K562 (cell line): ENCODE data around the gene KCNJ10. TPM values are rescaled to one million over a fixed set of nuclear protein-coding genes. Genes with fewer than 3 reads are reported as not detected.

Source experiments
- AFF1 ChIP-seq, 2 experiments: fragments of 450-650 bp; IDR thresholded peaks; 2 replicates each; pipeline ENCODE4 v1.6.1; 2018; ENCODE audit warnings: mild to moderate bottlenecking in 2 of 2, low read depth in 1 of 2; ENCODE audit not compliant: partially characterized antibody in 2 of 2
- BHLHE40 ChIP-seq: IDR thresholded peaks from 2 replicates; pipeline ENCODE4 v1.6.1; 2011; ENCODE audit warnings: low read length, improper control_type of control experiment
- DNMT1 ChIP-seq: fragments of 450-650 bp; IDR thresholded peaks from 2 replicates; pipeline ENCODE4 v1.6.1; 2016; ENCODE audit warnings: antibody characterized with exemption, mild to moderate bottlenecking
- FOXJ3 ChIP-seq: sonication (generic); formaldehyde crosslinking; IDR thresholded peaks from 2 replicates; pipeline ENCODE4 v1.4.0; 2020; ENCODE audit warnings: mild to moderate bottlenecking, missing genetic modification reagents
- HNRNPUL1 ChIP-seq: fragments of 200-400 bp; formaldehyde crosslinking; IDR thresholded peaks from 2 replicates; pipeline ENCODE4 v1.6.1; 2017; ENCODE audit warnings: low read length
- RBM34 ChIP-seq: fragments of 200-400 bp; formaldehyde crosslinking; IDR thresholded peaks from 2 replicates; pipeline ENCODE4 v1.6.1; 2018; ENCODE audit warnings: low read length, borderline replicate concordance; ENCODE audit not compliant: insufficient read depth
- RFX1 ChIP-seq: fragments of 450-650 bp; IDR thresholded peaks from 2 replicates; pipeline ENCODE4 v1.6.1; 2016; ENCODE audit warnings: mild to moderate bottlenecking, moderate library complexity
- RHOXF2B ChIP-seq: fragments of 250-450 bp; sonication (Bioruptor Pico); conservative IDR thresholded peaks from 2 replicates; pipeline ENCODE4 v1.5.1; 2021
- SRSF1 ChIP-seq: fragments of 200-400 bp; formaldehyde crosslinking; IDR thresholded peaks from 2 replicates; pipeline ENCODE4 v1.6.1; 2017; ENCODE audit warnings: mild to moderate bottlenecking, low read depth, low read length, moderate library complexity
- TGIF2 ChIP-seq: sonication (generic); formaldehyde crosslinking; IDR thresholded peaks from 2 replicates; pipeline ENCODE4 v1.8.1; 2022; ENCODE audit warnings: mild to moderate bottlenecking, missing genetic modification reagents, moderate library complexity
- ZBTB17 ChIP-seq: fragments of 450-650 bp; formaldehyde crosslinking; IDR thresholded peaks from 2 replicates; pipeline ENCODE4 v1.4.0; 2020; ENCODE audit warnings: mild to moderate bottlenecking
- ZEB2 ChIP-seq: fragments of 450-650 bp; IDR thresholded peaks from 2 replicates; pipeline ENCODE4 v1.6.1; 2016
- ZFP91 ChIP-seq: sonication (generic); formaldehyde crosslinking; IDR thresholded peaks from 2 replicates; pipeline ENCODE4 v1.8.0; 2022; ENCODE audit warnings: mild to moderate bottlenecking, missing genetic modification reagents
- ZNF121 ChIP-seq: sonication (generic); formaldehyde crosslinking; conservative IDR thresholded peaks from 2 replicates; pipeline ENCODE4 v1.8.0; 2022; ENCODE audit warnings: missing genetic modification reagents
- ZNF124 ChIP-seq: sonication (generic); formaldehyde crosslinking; IDR thresholded peaks from 2 replicates; pipeline ENCODE4 v1.8.1; 2022; ENCODE audit warnings: missing genetic modification reagents
- ZNF398 ChIP-seq: fragments of 250-450 bp; sonication (Bioruptor Pico); IDR thresholded peaks from 2 replicates; pipeline ENCODE4 v1.8.0; 2021; ENCODE audit warnings: moderate library complexity, mild to moderate bottlenecking, inconsistent platforms
- ZNF518B ChIP-seq: fragments of 250-450 bp; sonication (Bioruptor Pico); IDR thresholded peaks from 2 replicates; pipeline ENCODE4 v1.5.0; 2021; ENCODE audit warnings: mild to moderate bottlenecking, moderate library complexity
- polyA plus RNA-seq, 8 experiments: library from polyadenylated mRNA; depleted of rRNA in 4 of 8; stranded (reverse) in 5 of 8; unstranded in 3 of 8; fragments of >200 nt; fragmentation: Nextera tagmentation in 2 of 8; fragmentation: Illumina TruSeq in 1 of 8; extraction: Ambion mirVana in 2 of 8; extraction: Trizol in 1 of 8; gene quantifications; 2 replicates each; pipeline versions ENCODE4 v1.2.1 to v1.2.3, GENCODE V29; 2011 to 2014; ENCODE audit warnings: inconsistent platforms in 1 of 8, missing spikeins in 1 of 8
- total RNA-seq, 7 experiments: library from RNA; depleted of rRNA in 6 of 7; stranded (reverse); fragments of >200 nt in 6 of 7; fragmentation: Illumina TruSeq in 2 of 7; extraction: Trizol in 2 of 7; gene quantifications; 2 replicates each; pipeline versions ENCODE4 v1.2.1 to v1.2.3, GENCODE V29; 2011 to 2021; ENCODE audit warnings: low replicate concordance in 1 of 7

The KCNJ10 gene
- total and polyA plus RNA-seq, 9 of the 15 experiments (the other 6 are each of a cell fraction or from before 2014, with no cell fraction given), result 0.06 to 0.11 TPM; not detected in 7

GRCh38 chr1:160031365-160032164, 38.4 kb downstream of the KCNJ10 start, which contains the start of gene PIGM (continued):
- TF ChIP-seq FOXJ3 (CRISPR knock-in tag) (no peak), RBM34 (no peak), ZFP91 (no peak), DNMT1 (no peak), ZNF124 (CRISPR knock-in tag) (no peak), RHOXF2B (no peak), ZNF518B (CRISPR knock-in tag) (no peak), ZNF398 (no peak), SRSF1 (no peak), TGIF2 (no peak), RFX1 (no peak), ZBTB17 (CRISPR knock-in tag) (no peak), BHLHE40 (peak; percentile 60), AFF1 (IDR thresholded peaks at IDR 0.05; ENCODE audit: low read depth in 1 of 2, partially characterized antibody in 2 of 2) (peak in 1 of 2 experiments; percentile 34), ZEB2 (peak; percentile 69; the same call in 1 of the 2 replicates), ZNF121 (CRISPR knock-in tag) (no peak), HNRNPUL1 (no peak)
